GM18520 (cell line): Measurements from ENCODE around the gene EXOC7.

Experiments used
- ATAC-seq: cut with Tn5 transposase; IDR thresholded peaks from one replicate; pipeline ENCODE4 v1.9.1; 2021; ENCODE audit not compliant: unreplicated experiment

Gene EXOC7

GRCh38 chr17:76122431-76123190, 19.0 kb upstream of the EXOC7 start:
- ATAC-seq, result no peak

DNA sequence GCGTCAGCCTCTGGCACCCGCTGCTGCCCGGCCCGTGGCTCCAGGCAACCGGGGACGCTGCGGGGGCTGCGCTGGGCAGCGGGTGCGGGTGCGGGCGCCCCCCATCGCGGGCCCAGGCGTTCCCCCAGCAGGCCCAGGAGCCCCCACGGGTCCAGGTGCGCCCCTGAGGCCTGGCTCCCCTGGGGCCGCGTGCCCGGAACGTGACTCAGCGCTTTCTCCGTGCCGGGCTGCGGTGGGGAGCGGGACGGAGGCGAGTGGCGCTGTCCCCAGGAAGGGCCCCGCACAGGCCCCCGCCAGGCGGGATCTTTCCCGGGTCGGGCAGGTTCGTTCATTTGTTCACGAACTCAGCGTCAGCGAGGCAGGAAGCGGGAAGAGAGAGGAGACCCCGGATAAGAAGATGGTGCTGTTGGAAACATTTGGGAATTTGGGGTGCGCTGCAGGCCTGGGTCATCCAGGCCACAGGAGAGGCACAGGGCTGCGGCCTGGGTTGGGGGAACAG, 18.4 kb upstream of the EXOC7 start:
- ATAC-seq, result peak; percentile 10

GRCh38 chr17:76120658-76121008, 17.0 kb upstream of the EXOC7 start:
- ATAC-seq, result no peak

DNA sequence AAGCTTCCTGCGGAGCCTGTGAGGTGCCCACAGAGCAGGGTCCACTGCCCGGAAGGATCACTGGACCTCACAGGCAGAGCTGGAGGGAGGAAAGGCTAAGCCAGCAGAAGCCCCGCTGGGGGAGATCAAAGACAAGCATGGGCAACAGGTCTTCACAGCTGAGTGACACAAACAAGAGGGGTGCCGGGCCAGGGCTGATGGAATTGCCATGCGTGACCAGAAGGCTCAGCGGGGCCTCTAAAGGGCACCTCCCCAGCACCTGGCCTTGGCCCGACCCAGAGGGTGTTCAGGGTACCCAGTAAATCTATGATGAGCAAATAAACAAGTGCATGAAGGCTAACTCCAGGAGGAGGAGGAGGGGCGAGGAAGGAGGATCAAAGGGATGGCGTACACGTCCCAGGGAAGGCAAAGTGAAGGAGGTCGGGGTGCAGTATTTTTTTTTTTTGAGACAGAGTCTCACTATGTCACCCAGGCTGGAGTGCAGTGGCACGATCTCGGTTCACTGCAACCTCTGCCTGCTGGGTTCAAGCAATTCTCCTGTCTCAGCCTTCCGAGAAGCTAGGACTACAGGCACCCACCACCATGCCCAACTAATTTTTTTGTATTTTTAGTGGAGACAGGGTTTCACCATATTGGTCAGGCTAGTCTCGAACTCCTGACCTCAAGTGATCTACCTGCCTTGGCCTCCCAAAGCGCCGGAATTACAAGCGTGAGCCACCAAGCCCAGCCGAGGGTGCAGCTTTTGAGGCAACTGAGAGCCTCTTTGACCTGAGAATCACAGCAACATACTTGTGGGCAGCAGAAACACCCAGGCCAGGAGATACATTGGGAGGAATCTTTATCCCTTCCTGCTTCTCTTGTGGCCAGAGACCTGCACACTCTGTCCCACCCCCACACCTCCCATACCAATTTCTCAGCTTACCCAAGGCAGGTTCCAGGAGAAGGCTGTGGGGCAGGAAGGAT, 16.1 kb upstream of the EXOC7 start:
- ATAC-seq, result no peak

GRCh38 chr17:76115138-76115754, 11.7 kb upstream of the EXOC7 start:
- ATAC-seq, result no peak

- ATAC-seq, result no peak
These were observed 8.4 kb upstream of the EXOC7 start for GRCh38 chr17:76111956-76112355.

GRCh38 chr17:76107509-76107908, 3.9 kb upstream of the EXOC7 start:
- no peak for ATAC-seq

GRCh38 chr17:76106703-76107102, 3.1 kb upstream of the EXOC7 start:
- no peak for ATAC-seq

- no peak for ATAC-seq
These were observed 1.3 kb upstream of the EXOC7 start for GRCh38 chr17:76104896-76105231.

DNA sequence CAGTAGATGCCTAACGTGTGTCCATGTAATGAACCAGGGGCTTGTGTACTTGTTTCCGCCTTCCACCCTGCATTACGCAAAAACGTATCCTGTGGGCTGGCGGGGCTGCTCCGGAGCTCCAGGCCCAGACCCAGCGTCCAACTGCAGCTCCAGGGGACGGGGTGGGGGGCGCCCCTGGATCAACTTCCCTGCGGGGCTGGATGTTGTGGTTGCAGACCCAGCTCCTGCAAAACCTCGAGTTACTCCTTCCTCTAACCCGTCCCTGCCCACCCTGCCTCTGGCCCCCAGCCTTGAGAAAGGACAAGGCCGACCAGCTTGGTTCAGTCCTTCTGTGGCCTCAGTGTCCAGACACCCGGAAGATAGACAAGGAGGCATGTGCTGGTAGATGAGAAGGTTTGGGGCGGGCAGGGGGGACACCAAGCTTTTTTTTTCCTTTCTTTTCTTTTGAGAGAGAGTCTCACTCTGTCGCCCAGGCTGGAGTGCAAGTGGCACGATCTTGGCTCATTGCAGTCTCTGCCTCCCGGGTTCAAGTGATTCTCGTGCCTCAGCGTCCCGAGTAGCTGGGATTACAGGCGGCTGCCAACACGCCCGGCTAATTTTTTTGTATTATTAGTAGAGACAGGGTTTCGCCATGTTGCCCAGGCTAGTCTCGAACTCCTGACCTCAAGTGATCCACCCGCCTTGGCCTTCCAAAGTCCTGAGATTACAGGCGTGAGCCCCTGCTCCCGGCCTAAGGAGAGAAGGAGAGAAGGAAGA, 731 bp upstream of the EXOC7 start:
- ATAC-seq, result no peak

- no peak for ATAC-seq
These were observed 678 bp downstream of the EXOC7 start for GRCh38 chr17:76102944-76103273.

GRCh38 chr17:76097716-76098295, 5.8 kb downstream of the EXOC7 start:
- ATAC-seq, result no peak

- ATAC-seq, result no peak
These were observed 7.6 kb downstream of the EXOC7 start for GRCh38 chr17:76095943-76096342.

DNA sequence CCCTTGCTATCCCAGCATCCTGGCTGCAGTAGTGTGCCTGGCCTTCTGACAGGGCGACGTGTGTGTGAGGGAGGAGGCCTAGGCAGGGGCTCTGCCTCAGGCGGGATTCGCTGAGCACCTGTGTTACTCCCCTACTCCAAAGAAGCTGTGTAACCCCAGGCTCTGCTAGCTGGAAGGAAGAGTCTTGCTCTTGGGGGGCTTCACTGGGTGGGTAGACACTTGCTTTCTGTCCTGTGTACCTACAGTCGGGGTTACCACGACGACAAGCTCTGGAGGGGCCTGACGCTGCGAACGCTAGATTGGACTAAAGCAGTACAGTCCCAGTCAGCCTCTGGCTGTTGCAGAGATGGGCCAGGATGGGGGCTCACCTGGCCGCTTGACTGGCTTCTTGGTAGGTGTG, 9.5 kb downstream of the EXOC7 start:
- ATAC-seq, result no peak

GRCh38 chr17:76092526-76093413, 10.8 kb downstream of the EXOC7 start:
- no peak for ATAC-seq

- no peak for ATAC-seq
These were observed 11.9 kb downstream of the EXOC7 start for GRCh38 chr17:76091526-76092286.

DNA sequence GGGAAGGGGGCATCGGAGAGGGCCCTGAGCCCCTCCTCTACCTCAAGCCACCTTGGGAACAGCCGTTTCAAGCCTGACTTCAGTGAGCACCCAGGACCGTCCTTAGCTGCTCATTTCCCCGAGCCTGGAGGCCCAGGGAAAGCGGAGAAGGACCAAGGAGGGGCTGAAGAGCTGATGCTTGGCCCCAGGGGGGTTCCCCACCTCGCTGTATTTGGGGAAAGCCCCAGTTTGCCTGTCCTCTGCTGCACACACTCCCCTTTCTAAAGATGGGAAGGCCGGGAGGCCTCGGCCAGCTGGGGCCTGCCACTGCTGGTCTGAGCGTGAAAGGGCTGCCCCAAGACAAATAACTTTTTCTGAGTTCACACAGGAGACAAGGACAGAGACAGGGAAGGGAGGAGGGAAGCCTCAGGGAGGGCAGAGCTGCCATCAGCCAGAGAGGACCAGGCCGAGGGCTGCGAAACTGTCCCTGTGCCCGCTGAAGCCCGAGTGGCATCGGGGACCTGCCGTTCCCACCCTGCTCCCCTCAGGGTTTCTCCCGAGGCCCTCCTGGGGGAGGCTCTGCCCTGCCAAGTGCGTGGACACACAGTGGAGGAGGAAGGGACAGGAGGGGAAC, 13.0 kb downstream of the EXOC7 start:
- ATAC-seq, result no peak

DNA sequence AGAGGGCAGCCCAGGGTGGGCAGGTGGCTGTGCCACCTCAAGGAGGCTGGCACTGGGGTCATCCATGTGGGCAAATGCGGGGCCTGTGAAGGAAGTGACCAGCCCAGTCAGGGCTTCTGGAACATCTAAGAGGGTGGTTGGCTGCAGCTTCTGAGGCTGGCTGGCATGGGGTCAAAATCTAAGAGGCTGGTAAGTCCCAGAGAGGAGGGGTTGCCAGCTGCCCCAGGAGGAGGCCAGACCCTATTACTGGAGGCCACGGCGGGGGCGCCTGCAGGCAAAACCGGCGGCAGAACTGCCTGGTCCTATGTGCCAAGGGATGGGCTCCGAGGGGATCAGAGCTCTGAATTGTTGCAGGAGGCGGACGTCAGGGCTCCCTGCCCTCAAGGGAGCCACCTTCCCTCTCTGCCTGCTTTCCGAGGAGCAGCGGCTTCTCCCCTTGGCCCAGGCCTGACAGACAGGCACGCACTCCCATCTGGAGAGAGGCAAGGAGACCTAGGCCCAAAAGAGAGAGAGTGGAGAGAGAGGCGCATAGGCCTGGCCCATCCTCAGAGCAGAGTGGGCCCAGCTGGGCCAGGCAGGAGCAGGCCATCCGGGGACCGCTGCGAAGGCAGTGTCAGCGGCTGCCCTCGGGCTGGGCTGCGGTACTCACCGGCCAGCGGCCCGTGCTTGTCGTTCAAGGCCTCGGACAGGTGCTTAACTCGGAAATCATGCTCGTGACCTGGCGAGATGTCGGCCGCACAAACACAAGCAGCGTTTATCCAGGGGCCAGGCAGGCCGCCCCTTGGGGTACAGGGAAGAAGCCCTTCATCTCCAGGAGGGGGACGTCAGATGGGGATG, 13.7 kb downstream of the EXOC7 start:
- ATAC-seq, result no peak
